GM21619 (cell line): ENCODE results near the gene PNMA6A.
"Not testable (repeated sequence)": the region's sequence is repeated elsewhere in the genome, so short reads cannot be mapped to it uniquely, and the experiment has no call there.

Source experiments
- ATAC-seq: cut with Tn5 transposase; IDR thresholded peaks from one replicate; pipeline ENCODE4 v1.9.1; 2021; ENCODE audit not compliant: unreplicated experiment

Gene PNMA6A

DNA sequence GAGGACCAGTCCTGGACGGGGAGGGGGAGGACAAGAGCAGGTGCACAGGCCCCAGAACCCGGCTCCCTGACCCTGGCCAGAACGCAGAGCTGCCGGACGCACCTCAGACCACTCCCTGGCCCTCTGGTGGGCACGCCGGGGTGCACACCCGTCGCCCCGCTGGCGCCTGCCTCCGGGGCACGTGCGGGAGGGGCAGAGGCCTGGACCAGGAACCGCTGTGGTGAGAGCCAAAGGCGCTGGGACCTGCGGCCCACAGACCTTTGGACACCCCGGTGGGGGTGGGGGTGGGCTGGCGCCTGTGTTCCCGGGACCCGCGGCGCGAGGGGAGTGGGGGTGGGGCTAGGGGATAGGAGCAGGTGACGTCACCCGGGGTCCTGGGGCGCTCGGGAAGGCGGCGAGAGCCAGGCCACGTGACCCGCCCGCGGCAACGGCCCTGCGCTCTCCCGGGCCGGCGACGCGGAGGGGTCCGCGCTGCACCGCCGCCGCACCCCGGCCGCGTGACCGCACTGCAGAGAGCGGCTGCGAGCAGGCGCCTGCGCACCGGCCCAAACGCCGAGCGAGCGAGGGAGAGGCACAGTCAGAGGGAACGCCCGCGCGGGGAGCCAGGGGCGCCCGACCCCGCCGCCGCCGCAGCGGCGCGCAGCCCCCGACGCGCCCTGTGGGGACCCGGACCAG lies at the start of gene PNMA6A:
TSS of gene PNMA6A (plus strand) at position 546 of the 675 bp plus-strand sequence. CDS start 609 bp downstream, outside the sequence.
- ATAC-seq, result not testable (repeated sequence)

- not testable (repeated sequence) for ATAC-seq
These were observed 45.8 kb upstream of the PNMA6A start for GRCh38 chrX:153026501-153026900.

DNA sequence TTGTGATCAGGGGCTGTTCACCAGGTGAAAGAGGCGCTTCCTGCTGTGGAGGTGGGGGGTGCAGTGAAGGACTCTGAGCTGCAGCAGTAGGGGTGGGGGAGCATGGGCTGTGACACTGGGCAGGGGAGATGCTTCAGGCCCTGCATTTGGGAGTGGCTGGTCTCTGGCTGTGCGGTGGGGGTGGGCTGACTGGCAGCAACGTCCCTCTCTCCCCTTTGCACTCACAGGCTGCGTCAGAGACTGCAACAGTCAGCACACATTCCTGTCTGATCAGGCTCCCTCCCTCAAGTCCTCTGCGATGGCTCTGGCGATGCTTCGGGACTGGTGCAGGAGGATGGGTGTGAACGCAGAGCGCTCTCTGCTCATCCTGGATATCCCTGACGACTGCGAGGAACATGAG lies 43.8 kb upstream of the PNMA6A start:
- ATAC-seq, result not testable (repeated sequence)

DNA sequence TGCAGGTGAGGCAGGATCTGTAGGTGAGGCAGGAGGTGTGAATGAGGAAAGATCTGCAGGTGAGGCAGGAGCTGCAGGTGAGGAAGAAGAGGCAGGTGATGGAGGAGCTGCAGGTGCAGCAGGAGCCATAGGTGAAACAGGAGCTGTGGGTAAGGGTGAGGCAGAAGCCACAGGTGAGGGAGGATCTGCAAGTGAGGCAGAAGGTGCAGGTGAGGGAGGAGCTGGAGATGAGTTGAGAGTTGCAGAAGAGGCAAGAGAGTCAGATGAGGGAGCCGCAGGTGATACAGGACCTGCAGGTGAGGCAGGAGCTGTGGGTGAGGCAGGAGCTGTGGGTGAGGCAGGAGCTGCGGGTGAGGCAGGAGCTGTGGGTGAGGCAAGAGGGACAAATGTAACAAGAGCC lies 43.1 kb upstream of the PNMA6A start:
- no peak for ATAC-seq

DNA sequence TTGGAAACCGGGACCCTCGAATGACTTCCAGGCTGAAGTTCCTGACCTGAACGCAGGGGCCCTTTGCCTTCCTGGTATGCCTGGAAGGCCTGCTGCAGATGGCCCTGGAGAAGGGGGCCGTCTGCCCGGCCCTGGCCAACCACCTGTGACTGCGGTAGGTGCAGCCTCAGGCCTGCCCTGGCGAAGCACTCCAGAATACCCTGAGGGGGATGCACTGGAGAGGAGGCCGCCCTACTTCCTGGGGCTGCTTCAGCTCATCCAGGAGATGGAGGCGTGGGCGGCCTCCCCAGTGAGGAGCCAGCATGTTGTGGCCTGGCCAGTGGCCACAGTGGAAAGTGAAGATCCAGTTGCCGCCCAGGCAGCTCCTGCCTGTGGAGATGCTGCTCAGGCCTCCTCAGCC lies 42.4 kb upstream of the PNMA6A start:
- no peak for ATAC-seq

- ATAC-seq, result no peak
These were observed 41.5 kb upstream of the PNMA6A start for GRCh38 chrX:153030801-153031200.

DNA sequence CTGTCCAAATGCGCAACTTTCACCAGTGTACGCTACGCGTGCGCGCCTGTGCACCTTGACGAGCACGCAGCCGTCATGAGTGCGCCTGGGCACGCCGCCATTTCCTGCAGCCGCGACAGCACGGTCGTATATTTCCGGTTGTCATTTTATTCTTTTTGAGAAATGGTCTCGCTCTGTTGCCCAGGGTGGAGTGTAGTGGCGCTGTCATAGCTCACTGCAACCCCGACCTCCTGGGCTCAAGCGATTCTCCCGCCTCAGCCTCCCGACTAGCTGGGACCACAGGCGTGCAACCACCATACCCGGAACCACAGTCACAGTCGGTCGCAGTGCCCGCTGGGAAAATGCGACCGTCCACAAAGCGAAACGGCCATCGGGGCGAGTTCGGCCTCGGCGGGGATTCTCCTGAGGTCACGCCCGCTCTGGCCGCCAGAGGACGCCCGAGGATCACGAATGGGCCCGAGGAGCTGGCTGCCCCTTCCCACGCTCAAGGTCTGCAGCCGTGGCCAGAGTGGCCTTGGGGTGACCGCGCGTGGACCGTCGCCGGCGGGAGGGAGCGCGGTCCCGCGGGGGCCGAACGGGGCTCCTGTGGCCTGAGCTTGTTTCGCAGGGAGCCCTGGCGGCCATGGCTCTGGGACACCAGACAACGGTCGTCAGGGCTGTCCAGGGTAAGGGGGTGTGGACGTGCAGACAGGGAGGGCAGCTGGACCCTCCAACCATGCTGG lies 39.7 kb upstream of the PNMA6A start:
- peak; percentile 85 for ATAC-seq

DNA sequence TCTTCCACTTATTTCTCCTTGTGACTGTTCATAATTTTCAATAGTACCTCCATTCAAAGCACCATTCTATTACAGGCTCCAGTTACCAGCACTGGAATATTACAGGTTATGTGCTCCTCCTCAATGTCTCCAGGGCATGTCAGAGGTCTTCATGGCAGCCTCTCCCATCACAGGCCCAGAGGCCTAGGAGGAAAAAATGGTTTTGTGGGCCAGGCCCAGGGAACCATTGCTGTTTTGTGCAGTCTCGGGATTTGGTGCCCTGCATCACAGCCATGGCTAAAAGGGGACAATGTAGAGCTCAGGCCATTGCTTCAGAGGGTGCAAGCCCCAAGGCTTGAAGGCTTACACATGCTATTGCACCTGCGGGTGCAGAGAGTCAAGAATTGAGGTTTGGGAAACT lies 23.2 kb upstream of the PNMA6A start:
- ATAC-seq, result no peak

DNA sequence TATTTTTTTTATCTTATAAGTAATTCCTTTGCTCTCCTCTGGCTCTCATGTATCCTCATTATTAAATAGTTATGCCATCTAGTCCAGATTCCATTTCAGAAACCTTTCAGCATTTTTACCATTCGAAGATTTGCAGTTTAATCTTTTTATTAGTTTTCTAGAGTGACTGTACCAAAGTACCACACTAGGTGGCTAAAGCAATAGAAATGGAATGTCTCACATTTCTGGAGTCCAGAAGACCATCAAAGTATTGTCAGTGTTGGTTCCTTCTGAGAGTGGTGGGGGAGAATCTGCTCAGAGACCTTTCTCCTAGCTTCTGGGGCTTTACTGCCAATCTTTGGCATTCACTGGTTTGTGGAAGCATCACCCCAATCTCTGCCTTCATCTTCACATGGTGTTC lies 19.7 kb upstream of the PNMA6A start:
- no peak for ATAC-seq

DNA sequence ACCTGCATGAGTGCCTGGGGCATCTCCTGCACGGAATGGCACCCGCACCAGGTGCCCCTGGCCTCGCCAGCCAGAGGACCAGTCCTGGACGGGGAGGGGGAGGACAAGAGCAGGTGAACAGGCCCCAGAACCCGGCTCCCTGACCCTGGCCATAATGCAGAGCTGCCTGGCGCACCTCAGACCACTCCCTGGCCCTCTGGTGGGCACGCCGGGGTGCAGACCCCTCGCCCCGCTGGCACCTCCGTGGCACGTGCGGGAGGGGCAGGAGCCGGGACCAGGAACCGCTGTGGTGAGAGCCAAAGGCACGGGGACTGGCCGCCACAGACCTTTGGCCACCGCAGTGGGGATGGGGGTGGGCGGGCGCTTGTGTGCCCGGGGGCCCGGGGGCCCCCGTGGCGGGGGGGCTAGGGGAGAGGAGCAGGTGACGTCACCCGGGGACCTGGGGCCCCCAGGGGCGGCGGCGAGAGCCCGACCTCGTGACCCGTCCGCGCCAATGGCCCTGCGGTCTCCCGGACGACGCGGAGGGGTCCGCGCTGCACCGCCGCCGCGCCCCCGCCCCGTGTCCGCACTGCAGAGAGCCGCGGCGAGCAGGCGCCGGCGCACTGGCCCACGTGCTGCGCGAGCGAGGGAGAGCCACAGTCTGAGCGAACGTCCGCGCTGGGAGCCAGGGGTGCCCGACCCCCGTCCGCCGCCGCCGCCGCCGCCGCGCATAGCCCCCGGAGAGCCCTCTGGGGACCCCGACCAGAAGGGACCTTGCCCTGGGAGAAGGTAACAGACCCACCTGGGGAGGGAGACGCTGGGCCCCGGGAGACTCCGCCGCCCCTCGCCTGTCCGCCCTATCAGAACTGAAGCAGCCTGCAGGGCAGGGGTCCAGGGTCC lies 16.1 kb upstream of the PNMA6A start, which contains the start of gene PNMA3:
TSS of gene PNMA3 (plus strand) at position 600 of the 879 bp plus-strand sequence. CDS start 586 bp downstream, outside the sequence.
- no peak for ATAC-seq

GRCh38 chrX:153057281-153057680 lies 15.0 kb upstream of the PNMA6A start:
- no peak for ATAC-seq

DNA sequence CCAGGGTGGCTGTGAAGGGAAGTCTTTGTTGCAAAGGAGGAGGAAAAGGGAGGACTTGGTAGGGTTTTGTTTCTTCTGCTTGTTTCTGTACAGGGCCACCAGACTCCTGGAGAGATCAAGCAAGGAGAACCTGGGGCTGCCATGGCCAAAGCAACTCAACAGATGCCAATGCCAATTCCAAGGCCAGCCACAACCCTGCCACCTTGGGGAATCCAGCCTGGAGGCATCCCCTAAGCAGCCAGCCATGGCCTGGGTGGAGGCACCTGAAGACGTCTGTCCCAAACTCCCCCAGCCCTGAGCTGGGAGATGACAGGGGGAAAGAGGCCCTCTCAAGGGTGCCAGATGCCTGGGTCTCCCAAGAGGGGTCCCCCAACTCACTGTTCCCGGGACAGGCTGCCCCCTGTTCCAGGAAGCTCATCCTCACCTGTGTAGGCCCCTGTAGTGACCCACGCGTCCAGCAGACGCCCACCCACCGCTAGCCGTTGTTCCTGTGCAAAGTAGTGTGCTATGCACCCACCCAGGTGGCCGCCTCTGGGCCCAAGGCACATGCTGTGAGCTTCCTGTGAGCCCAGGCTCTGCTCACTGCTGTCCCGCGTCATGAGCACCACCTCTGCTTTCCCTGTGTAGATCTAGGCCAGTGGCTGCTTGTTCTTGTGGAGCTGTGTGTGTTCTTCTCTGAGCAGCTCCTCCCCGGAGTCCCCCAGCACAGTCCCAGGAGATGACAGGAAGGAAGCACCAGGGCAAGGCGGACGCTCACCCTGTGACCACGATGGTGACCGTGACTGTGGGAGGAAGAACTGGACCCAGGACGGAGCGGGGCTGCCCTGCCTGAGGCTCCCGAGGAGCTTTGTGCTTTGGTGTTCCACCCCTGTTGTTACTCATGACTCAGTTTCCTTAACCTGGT lies 12.8 kb upstream of the PNMA6A start:
- ATAC-seq, result no peak

- no peak for ATAC-seq
These were observed 12.2 kb upstream of the PNMA6A start for GRCh38 chrX:153060095-153060445.

GRCh38 chrX:153061732-153062131 lies 10.5 kb upstream of the PNMA6A start:
- ATAC-seq, result no peak

- no peak for ATAC-seq
These were observed 8.9 kb upstream of the PNMA6A start for GRCh38 chrX:153063315-153063714.

DNA sequence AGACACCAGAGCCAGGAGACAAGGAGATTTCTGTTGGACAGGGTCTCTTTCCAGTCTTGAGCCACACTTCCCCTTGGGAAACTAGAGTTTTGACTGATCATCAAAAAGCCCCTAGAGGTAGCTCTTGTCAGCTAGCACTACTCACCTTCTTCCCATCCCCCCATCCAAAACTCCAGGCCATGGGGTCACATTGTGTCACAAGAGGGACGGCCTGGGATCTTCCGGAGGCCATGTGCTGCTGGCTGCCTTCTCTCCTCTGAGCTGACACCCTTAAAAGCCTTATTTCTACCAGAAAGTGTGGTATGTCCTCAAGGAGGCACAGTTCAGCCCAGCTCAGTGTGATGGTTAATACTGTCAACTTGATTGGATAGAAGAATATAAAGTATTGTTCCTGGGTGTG lies 8.2 kb upstream of the PNMA6A start:
- ATAC-seq, result no peak

- no peak for ATAC-seq
These were observed 6.9 kb upstream of the PNMA6A start for GRCh38 chrX:153065389-153065788.

- not testable (repeated sequence) for ATAC-seq
These were observed 5.9 kb upstream of the PNMA6A start for GRCh38 chrX:153066402-153066801.

GRCh38 chrX:153073331-153073730 lies 1.1 kb downstream of the PNMA6A start:
- not testable (repeated sequence) for ATAC-seq

DNA sequence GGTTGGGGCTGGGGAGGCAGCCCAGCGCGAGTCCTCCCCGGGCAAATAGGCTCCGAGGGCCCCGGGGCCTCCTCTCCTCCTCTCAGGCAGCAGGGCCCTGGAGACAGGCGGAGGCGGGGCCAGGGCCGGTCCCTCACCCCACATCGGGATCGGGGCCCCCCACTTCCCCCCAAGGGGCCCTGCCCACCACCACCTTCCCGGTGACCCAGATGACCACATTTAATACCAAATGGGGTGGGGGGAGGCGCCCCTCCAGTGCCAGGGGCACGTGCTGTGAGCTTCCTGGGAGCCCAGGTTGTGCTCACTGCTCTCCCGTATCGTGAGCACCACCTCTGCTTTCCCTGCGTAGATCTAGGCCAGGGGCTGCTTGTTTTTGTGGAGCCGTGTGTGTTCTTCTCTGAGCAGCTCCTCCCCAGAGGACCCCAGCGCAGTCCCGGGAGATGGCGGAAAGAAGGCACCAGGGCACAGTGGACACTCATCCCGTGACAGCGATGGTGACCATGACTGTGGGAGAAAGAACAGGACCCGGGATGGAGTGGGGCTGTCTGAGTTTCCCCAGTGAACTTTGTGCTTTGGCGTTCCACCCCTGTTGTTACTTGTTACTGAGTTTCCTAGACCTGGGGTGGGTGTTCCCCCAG lies 2.1 kb downstream of the PNMA6A start:
- no peak for ATAC-seq
